NCI-H510A treated with DMSO at 0.1 percent for 48 hours (cell line): ENCODE measurements around the gene SYNM.
"Not testable (repeated sequence)": the region's sequence is repeated elsewhere in the genome, so short reads cannot be mapped to it uniquely, and the experiment has no call there.

ENCODE experiments used
- DNase-seq: peaks from one replicate; lab custom pipeline; 2025; lab: John Stamatoyannopoulos, UW

SYNM gene

GRCh38 chr15:99108993-99109392 lies 4.1 kb downstream of the SYNM start:
- DNase-seq: no peak

GRCh38 chr15:99109555-99110021 lies 4.7 kb downstream of the SYNM start:
- no peak for DNase-seq

GRCh38 chr15:99110093-99110492 lies 5.2 kb downstream of the SYNM start:
- DNase-seq: no peak

GRCh38 chr15:99110581-99111320 lies 5.9 kb downstream of the SYNM start:
- no peak for DNase-seq

GRCh38 chr15:99111641-99112040 lies 6.8 kb downstream of the SYNM start:
- not testable (repeated sequence) for DNase-seq

- no peak for DNase-seq
Observed at GRCh38 chr15:99113547-99114271, 8.8 kb downstream of the SYNM start.

GRCh38 chr15:99114511-99115299 lies 9.8 kb downstream of the SYNM start:
- no peak for DNase-seq

GRCh38 chr15:99115300-99116215 lies 10.7 kb downstream of the SYNM start:
- DNase-seq: no peak

GRCh38 chr15:99117111-99117510 lies 12.2 kb downstream of the SYNM start:
- DNase-seq: no peak

GRCh38 chr15:99117563-99118257 lies 12.8 kb downstream of the SYNM start:
- DNase-seq: no peak

- DNase-seq: no peak
Observed at GRCh38 chr15:99118258-99118632, 13.4 kb downstream of the SYNM start.

GRCh38 chr15:99118801-99119546 lies 14.1 kb downstream of the SYNM start:
- no peak for DNase-seq

- no peak for DNase-seq
Observed at GRCh38 chr15:99120050-99120777, 15.3 kb downstream of the SYNM start.

GRCh38 chr15:99121207-99121606 lies 16.3 kb downstream of the SYNM start:
- no peak for DNase-seq

- no peak for DNase-seq
Observed at GRCh38 chr15:99121691-99122410, 17.0 kb downstream of the SYNM start.

- DNase-seq: no peak
Observed at GRCh38 chr15:99122831-99123712, 18.2 kb downstream of the SYNM start.

- no peak for DNase-seq
Observed at GRCh38 chr15:99123713-99124451, 19.0 kb downstream of the SYNM start.
